OCI-M2 (cell line): ENCODE results near the gene PCDHA2.
"Not testable (repeated sequence)": the region's sequence is repeated elsewhere in the genome, so short reads cannot be mapped to it uniquely, and the experiment has no call there.

Source experiments
- DNase-seq: peaks from one replicate; lab custom pipeline; 2025; ENCODE audit not compliant: unreplicated experiment; lab: John Stamatoyannopoulos, UW

PCDHA2 gene

DNA sequence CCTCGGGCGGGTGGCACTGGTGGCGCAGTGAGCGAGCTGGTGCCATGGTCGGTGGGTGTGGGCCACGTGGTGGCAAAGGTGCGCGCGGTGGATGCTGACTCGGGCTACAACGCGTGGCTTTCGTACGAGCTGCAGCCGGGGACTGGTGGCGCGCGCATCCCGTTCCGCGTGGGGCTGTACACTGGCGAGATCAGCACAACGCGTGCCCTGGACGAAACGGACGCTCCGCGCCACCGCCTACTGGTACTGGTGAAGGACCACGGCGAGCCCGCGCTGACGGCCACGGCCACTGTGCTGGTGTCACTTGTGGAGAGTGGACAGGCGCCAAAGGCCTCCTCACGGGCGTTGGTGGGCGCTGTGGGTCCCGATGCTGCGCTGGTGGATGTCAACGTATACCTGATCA lies 14.2 kb downstream of the PCDHA2 start:
- DNase-seq, result no peak

DNA sequence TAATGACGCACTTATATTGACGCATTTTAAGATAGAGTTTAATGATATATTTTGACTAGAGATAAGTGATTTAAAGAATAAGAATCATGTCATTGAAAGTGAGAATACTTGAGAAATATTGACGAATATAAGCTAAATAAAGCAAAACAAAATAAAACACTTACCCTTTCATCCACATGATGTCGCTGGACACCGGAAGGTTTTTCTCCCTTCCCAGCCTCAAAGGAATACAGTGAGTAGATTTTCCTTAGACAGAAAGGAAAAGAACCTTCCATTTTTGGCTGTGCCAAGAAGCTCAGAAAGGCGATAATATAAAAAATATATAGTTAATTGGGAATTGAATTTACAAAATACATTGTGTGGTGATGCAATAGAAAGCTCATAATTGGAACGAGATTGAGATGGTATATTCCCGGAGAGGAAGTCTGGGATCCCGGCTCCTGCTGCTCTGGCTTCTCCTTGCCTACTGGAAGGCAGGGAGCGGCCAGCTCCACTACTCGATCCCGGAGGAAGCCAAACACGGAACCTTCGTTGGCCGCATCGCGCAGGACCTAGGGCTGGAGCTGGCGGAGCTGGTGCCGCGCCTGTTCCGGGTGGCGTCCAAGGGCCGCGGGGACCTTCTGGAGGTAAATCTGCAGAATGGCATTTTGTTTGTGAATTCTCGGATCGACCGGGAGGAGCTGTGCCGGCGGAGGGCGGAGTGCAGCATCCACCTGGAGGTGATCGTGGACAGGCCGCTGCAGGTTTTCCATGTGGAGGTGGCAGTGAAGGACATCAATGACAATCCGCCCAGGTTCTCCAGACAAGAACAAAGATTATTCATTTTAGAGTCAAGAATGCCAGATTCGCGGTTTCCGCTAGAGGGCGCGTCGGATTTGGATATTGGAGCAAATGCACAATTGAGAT lies 27.0 kb downstream of the PCDHA2 start, which contains the start of gene PCDHA5:
TSS of gene PCDHA5 (plus strand) at position 239 of the 906 bp plus-strand sequence.
- DNase-seq, result no peak

DNA sequence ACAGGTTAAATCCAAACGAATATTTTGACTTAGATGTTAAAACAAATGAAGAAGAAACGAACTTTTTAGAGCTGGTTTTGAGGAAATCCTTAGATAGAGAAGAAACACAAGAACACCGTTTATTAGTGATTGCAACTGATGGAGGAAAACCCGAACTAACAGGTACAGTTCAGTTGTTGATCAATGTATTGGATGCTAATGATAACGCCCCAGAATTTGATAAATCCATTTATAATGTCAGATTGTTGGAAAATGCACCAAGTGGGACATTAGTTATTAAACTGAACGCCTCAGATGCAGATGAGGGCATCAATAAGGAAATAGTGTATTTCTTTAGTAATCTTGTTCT lies 27.6 kb downstream of the PCDHA2 start:
- DNase-seq, result no peak

DNA sequence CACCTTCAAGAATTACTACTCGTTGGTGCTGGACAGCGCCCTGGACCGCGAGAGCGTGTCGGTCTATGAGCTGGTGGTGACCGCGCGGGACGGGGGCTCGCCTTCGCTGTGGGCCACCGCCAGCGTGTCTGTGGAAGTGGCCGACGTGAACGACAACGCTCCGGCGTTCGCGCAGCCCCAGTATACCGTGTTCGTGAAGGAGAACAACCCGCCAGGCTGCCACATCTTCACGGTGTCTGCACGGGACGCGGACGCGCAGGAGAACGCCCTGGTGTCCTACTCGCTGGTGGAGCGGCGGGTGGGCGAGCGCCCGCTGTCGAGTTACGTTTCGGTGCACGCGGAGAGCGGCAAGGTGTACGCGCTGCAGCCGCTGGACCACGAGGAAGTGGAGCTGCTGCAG lies 28.3 kb downstream of the PCDHA2 start:
- DNase-seq, result not testable (repeated sequence)

DNA sequence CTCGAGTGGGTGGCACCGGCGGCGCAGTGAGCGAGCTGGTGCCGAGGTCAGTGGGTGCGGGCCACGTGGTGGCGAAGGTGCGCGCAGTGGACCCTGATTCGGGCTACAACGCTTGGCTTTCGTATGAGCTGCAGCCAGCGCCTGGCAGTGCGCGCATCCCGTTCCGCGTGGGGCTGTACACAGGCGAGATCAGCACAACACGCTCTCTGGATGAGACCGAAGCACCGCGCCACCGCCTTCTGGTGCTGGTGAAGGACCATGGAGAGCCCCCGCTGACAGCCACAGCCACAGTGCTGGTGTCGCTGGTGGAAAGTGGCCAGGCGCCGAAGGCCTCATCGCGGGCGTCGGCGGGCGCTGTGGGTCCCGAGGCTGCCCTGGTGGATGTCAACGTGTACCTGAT lies 28.8 kb downstream of the PCDHA2 start:
- DNase-seq, result no peak

DNA sequence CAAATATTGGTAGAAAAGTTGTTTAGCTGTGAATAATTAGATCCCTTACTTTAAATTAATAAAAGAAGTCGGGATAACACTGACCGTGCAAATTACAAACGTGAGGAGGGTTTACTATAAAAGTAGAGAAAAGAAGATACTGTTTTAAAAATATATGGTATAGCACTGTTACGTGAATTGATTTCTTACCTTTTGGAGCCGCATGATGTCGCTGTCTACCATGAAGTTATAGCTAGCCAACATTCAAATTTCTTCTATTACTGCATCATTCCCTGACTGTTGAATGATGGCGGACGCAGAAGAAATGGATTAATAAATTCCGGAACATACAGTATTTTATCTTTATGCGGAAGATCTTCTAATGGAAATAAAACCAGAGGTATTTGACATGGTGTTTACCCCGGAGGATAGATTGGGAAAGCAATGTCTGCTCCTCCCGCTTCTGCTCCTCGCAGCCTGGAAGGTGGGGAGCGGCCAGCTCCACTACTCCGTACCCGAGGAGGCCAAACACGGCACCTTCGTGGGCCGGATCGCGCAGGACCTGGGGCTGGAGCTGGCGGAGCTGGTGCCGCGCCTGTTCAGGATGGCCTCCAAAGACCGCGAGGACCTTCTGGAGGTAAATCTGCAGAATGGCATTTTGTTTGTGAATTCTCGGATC lies 33.2 kb downstream of the PCDHA2 start, which contains the start of gene PCDHA6:
TSS of gene PCDHA6 (plus strand) at position 257 of the 658 bp plus-strand sequence. CDS start at position 389, 132 bp downstream.
- DNase-seq, result no peak

DNA sequence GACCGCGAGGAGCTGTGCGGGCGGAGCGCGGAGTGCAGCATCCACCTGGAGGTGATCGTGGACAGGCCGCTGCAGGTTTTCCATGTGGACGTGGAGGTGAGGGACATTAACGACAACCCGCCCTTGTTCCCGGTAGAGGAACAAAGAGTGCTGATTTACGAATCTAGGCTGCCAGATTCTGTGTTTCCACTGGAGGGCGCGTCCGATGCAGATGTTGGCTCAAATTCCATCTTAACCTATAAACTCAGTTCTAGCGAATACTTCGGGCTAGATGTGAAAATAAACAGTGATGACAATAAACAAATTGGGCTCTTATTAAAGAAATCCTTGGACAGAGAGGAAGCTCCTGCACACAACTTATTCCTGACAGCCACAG lies 33.7 kb downstream of the PCDHA2 start:
- no peak for DNase-seq

DNA sequence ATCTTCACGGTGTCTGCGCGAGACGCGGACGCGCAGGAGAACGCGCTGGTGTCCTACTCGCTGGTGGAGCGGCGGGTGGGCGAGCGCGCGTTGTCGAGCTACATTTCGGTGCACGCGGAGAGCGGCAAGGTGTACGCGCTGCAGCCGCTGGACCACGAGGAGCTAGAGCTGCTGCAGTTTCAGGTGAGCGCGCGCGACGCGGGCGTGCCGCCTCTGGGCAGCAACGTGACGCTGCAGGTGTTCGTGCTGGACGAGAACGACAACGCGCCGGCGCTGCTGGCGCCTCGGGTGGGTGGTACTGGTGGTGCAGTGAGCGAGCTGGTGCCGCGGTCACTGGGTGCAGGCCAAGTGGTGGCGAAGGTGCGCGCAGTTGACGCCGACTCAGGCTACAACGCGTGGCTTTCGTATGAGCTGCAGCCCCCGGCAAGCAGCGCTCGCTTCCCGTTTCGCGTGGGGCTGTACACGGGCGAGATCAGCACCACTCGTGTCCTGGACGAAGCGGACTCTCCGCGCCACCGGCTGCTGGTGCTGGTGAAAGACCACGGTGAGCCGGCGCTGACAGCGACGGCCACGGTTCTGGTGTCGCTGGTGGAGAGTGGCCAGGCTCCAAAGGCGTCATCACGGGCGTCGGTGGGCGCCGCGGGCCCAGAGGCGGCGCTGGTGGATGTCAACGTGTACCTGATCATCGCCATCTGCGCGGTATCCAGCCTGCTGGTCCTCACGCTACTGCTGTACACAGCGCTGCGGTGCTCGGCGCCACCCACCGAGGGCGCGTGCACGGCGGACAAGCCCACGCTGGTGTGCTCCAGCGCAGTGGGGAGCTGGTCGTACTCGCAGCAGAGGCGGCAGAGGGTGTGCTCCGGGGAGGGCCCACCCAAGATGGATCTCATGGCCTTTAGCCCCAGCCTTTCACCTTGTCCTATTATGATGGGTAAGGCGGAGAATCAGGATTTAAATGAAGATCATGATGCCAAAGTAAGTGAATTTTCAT lies 35.2 kb downstream of the PCDHA2 start:
- DNase-seq, result not testable (repeated sequence)

DNA sequence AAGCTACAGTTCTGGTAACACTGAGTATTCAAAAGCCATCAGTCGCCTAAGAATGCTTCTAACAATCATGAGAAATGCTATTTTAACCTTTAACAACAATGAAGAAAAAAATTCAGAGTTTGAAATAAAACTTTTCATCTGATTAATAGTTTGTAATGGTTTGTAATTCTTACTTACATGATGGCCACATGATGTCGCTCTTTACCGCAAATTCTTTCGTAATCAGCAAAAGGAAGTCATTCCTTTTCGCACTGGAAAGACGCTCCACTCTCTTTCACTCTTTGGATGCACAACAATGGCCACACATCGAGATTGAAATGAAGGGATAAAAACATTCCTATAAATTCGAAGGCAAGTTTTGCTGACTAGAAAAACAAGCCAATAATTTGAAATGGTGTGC lies 39.3 kb downstream of the PCDHA2 start, which contains the start of gene PCDHA7:
TSS of gene PCDHA7 (plus strand) at position 277 of the 400 bp plus-strand sequence. CDS start at position 392, 115 bp downstream.
- no peak for DNase-seq

DNA sequence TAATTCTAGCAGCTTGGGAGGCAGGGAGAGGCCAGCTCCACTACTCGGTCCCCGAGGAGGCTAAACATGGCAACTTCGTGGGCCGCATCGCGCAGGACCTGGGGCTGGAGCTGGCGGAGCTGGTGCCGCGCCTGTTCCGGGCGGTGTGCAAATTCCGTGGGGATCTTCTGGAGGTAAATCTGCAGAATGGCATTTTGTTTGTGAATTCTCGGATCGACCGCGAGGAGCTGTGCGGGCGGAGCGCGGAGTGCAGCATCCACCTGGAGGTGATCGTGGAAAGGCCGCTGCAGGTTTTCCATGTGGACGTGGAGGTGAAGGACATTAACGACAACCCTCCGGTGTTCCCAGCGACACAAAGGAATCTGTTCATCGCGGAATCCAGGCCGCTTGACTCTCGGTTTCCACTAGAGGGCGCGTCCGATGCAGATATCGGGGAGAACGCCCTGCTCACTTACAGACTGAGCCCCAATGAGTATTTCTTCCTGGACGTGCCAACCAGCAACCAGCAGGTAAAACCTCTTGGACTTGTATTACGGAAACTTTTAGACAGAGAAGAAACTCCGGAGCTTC lies 39.9 kb downstream of the PCDHA2 start:
- not testable (repeated sequence) for DNase-seq

DNA sequence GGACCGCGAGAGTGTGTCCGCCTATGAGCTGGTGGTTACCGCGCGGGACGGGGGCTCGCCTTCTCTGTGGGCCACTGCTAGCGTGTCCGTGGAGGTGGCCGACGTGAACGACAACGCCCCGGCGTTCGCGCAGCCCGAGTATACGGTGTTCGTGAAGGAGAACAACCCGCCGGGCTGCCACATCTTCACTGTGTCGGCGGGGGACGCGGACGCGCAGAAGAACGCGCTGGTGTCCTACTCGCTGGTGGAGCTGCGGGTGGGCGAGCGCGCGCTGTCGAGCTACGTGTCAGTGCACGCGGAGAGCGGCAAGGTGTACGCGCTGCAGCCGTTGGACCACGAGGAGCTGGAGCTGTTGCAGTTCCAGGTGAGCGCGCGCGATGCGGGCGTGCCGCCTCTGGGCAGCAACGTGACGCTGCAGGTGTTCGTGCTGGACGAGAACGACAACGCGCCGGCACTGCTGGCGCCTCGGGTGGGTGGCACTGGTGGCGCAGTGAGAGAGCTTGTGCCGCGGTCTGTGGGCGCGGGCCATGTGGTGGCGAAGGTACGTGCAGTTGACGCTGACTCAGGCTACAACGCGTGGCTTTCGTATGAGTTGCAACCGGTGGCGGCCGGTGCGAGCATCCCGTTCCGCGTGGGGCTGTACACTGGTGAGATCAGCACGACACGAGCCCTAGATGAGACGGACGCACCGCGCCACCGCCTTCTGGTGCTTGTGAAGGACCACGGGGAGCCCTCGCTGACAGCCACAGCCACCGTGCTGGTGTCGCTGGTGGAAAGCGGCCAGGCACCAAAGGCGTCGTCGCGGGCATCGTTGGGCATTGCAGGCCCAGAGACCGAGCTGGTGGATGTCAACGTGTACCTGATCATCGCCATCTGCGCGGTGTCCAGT lies 41.2 kb downstream of the PCDHA2 start:
- DNase-seq, result no peak

DNA sequence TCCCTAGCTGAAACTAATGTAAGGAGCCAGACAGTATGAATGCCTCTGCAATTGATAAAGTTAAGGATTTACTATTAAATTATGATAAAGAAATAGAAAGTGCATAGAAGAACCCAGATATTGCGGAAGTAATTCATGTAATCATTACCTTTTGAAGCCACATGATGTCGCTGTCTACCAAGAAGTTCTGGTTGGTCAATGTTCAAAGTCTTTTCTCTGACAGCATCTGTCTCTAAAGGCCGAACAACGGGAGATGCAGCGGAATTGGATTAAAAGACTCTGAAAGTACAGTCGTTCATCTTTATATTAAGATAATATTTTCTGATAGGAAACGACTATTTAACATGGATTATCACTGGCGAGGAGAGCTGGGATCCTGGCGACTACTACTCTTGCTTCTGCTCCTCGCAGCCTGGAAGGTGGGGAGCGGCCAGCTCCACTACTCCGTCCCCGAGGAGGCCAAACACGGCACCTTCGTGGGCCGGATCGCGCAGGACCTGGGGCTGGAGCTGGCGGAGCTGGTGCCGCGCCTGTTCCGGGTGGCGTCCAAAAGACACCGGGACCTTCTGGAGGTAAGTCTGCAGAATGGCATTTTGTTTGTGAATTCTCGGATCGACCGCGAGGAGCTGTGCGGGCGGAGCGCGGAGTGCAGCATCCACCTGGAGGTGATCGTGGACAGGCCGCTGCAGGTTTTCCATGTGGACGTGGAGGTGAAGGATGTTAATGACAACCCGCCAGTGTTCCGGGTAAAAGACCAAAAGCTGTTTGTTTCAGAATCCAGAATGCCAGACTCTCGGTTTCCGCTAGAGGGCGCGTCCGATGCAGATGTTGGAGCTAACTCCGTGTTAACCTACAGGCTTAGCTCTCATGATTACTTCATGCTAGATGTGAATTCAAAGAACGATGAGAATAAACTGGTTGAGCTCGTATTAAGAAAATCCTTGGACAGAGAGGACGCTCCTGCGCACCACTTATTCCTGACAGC lies 46.6 kb downstream of the PCDHA2 start, which contains the start of gene PCDHA8:
TSS of gene PCDHA8 (plus strand) at position 210 of the 985 bp plus-strand sequence. CDS start at position 345, 135 bp downstream.
- no peak for DNase-seq

DNA sequence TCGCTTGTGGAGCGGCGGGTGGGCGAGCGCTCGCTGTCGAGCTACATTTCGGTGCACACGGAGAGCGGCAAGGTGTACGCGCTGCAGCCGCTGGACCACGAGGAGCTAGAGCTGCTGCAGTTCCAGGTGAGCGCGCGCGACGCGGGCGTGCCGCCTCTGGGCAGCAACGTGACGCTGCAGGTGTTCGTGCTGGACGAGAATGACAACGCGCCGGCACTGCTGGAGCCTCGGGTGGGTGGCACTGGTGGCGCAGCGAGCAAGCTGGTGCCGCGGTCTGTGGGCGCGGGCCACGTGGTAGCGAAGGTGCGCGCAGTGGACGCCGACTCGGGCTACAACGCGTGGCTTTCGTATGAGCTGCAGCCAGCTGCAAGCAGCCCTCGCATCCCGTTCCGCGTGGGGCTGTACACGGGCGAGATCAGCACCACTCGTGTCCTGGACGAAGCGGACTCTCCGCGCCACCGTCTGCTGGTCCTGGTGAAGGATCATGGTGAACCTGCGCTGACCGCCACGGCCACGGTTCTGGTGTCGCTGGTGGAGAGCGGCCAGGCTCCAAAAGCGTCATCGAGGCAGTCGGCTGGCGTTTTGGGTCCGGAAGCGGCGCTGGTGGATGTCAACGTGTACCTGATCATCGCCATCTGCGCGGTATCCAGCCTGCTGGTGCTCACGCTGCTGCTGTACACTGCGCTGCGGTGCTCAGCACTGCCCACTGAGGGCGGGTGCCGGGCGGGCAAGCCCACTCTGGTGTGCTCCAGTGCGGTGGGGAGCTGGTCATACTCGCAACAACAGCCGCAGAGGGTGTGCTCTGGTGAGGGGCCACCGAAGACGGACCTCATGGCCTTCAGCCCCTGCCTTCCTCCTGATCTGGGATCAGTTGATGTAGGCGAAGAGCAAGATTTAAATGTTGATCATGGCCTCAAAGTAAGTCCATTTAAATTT lies 48.4 kb downstream of the PCDHA2 start:
- DNase-seq, result no peak
